Nephron (organoid): ENCODE data around the gene UQCRC1.
"Not testable (repeated sequence)": the region's sequence is repeated elsewhere in the genome, so short reads cannot be mapped to it uniquely, and the experiment has no call there.

ENCODE experiments used
- H3K27ac Mint-ChIP-seq, 3 experiments: 2 replicates each; pipeline ENCODE4 v1.8.0; 2020; ENCODE audit warnings: mixed read lengths in 3 of 3, mild to moderate bottlenecking in 2 of 3, moderate library complexity in 1 of 3
- H3K27me3 Mint-ChIP-seq: 2 replicates; pipeline ENCODE4 v1.8.0; 2021; ENCODE audit warnings: low read depth, mild to moderate bottlenecking, moderate library complexity, mixed read lengths
- H3K36me3 Mint-ChIP-seq: 2 replicates; pipeline ENCODE4 v1.8.0; 2020; ENCODE audit warnings: low read depth, mixed read lengths
- H3K4me1 Mint-ChIP-seq: 2 replicates; pipeline ENCODE4 v1.8.0; 2020; ENCODE audit warnings: mixed read lengths
- H3K4me3 Mint-ChIP-seq, 3 experiments: 2 replicates each; pipeline ENCODE4 v1.8.0; 2020; ENCODE audit warnings: mild to moderate bottlenecking in 3 of 3, mixed read lengths in 3 of 3, moderate library complexity in 2 of 3
- H3K9me3 Mint-ChIP-seq: 2 replicates; pipeline ENCODE4 v1.8.0; 2020; ENCODE audit warnings: mixed read lengths
- TF ChIP-seq, protein P1 (sequence below), 3 experiments: fragments of 200-600 bp; sonication (generic); IDR thresholded peaks; one replicate each; pipeline ENCODE4 v1.5.0; 2021; ENCODE audit warnings: antibody characterized with exemption in 3 of 3; ENCODE audit not compliant: unreplicated experiment in 3 of 3

The UQCRC1 gene

DNA sequence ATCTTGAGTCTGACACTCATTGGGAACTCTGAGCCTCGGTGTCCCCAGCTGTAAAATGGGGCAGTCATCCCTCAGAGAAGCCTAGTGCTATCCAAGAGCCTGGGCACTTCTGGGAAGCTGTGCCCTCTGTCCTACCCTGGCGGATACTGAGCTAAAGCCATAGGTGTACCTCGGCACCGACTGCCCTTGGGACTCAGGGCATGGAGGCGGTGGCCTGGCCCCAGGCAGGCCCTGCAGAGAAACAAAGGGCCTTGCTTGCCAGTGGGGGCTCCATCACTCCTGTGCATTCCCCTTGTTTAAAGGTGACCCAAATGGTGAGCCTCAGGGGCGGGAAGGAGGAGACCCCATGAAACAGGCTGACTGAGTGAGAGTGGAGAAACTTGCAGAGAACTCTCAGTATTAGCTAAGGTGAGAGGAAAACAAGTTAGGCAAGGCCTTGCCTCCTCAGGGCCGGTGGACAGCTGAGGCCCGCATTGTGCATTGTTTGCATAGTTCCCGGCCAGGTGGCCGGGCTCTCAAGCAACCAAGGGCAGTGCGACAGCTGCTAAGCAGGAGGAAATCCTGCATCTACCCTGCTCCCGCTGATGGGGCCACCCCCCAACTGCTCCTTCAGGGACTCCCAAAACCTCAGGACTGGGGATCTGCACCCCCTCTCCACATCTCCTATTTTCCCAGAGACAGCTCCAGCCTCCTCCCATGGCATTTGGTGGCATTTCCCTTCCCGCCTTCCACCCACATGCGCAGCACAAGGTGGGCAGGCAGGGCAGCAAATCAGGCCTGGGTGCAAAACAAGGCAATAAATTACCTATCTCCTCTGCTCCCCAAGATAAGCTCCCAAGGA is 57.1 kb downstream of the UQCRC1 start:
- no peaks in the 10 kb centered on the region for H3K27me3 Mint-ChIP-seq
- no peaks in the 10 kb centered on the region for H3K9me3 Mint-ChIP-seq
- TF ChIP-seq, protein P1, sequence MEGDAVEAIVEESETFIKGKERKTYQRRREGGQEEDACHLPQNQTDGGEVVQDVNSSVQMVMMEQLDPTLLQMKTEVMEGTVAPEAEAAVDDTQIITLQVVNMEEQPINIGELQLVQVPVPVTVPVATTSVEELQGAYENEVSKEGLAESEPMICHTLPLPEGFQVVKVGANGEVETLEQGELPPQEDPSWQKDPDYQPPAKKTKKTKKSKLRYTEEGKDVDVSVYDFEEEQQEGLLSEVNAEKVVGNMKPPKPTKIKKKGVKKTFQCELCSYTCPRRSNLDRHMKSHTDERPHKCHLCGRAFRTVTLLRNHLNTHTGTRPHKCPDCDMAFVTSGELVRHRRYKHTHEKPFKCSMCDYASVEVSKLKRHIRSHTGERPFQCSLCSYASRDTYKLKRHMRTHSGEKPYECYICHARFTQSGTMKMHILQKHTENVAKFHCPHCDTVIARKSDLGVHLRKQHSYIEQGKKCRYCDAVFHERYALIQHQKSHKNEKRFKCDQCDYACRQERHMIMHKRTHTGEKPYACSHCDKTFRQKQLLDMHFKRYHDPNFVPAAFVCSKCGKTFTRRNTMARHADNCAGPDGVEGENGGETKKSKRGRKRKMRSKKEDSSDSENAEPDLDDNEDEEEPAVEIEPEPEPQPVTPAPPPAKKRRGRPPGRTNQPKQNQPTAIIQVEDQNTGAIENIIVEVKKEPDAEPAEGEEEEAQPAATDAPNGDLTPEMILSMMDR (IDR thresholded peaks at IDR 0.05; ENCODE audit: unreplicated experiment in 3 of 3) = no peak
- peaks cover 3% of the 10 kb centered on the region for H3K36me3 Mint-ChIP-seq
- no peak overlapping the region for H3K4me3 Mint-ChIP-seq
- peak overlapping the region in 1 of 3 experiments; percentile 19 for H3K27ac Mint-ChIP-seq
- peaks cover 21% of the 10 kb centered on the region for H3K4me1 Mint-ChIP-seq

DNA sequence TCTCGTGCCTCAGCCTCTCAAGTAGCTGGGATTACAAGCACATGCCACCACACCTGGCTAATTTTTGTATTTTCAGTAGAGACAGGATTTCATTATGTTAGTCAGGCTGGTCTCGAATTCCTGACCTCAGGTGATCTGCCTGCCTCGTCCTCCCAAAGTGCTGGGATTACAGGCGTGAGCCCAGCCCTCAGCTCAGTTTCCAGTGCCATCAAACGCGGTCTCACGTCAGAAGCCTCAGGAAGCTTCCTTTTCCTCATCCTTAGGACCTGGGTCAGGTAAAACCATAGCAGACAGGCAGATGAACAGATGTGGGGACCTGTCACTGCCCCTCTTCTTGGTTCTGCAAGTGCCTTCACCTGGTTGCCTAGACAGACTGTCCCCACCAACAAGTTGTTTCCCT is 57.8 kb downstream of the UQCRC1 start:
- H3K36me3 Mint-ChIP-seq, H3K27me3 Mint-ChIP-seq, H3K27ac Mint-ChIP-seq, H3K9me3 Mint-ChIP-seq, H3K4me3 Mint-ChIP-seq: not testable (repeated sequence)
- H3K4me1 Mint-ChIP-seq = peaks cover 18% of the 10 kb centered on the region
